ENCODE measurements around the gene CMA1.
"Not testable (repeated sequence)": the region's sequence is repeated elsewhere in the genome, so short reads cannot be mapped to it uniquely, and the experiment has no call there.

The CMA1 gene

GRCh38 chr14:24508155-24508840, at the start of gene CMA1:
Gene CMA1 (minus strand): TSS chr14:24508265. CDS start chr14:24508235, 30 bp downstream.
- no peak for DNase-seq (ENCODE audit: low read depth in 4 of 4, low spot score in 1 of 4)

GRCh38 chr14:24556756-24557155, 48.7 kb upstream of the CMA1 start:
- no peak for DNase-seq (ENCODE audit: low read depth in 4 of 4, low spot score in 1 of 4)

GRCh38 chr14:24549064-24549463, 41.0 kb upstream of the CMA1 start:
- DNase-seq (ENCODE audit: low read depth in 4 of 4, low spot score in 1 of 4) = not testable (repeated sequence)

GRCh38 chr14:24542346-24542936, 34.4 kb upstream of the CMA1 start:
- no peak for DNase-seq (ENCODE audit: low read depth in 4 of 4, low spot score in 1 of 4)

- DNase-seq (ENCODE audit: low read depth in 4 of 4, low spot score in 1 of 4) = no peak
These were observed 27.7 kb upstream of the CMA1 start for GRCh38 chr14:24535737-24536136.

GRCh38 chr14:24534286-24534685, 26.2 kb upstream of the CMA1 start:
- DNase-seq (ENCODE audit: low read depth in 4 of 4, low spot score in 1 of 4) = no peak

- not testable (repeated sequence) for DNase-seq (ENCODE audit: low read depth in 4 of 4, low spot score in 1 of 4)
These were observed 18.0 kb upstream of the CMA1 start for GRCh38 chr14:24525877-24526620.

- DNase-seq (ENCODE audit: low read depth in 4 of 4, low spot score in 1 of 4) = no peak
These were observed 10.8 kb upstream of the CMA1 start for GRCh38 chr14:24518851-24519250.

- no peak for DNase-seq (ENCODE audit: low read depth in 4 of 4, low spot score in 1 of 4)
These were observed 6.1 kb upstream of the CMA1 start for GRCh38 chr14:24514209-24514608.

GRCh38 chr14:24513009-24513408, 4.9 kb upstream of the CMA1 start:
- DNase-seq (ENCODE audit: low read depth in 4 of 4, low spot score in 1 of 4) = no peak

- DNase-seq (ENCODE audit: low read depth in 4 of 4, low spot score in 1 of 4) = no peak
These were observed 1.6 kb downstream of the CMA1 start for GRCh38 chr14:24506443-24506842.

GRCh38 chr14:24504425-24504950, 3.6 kb downstream of the CMA1 start:
- DNase-seq (ENCODE audit: low read depth in 4 of 4, low spot score in 1 of 4) = no peak

GRCh38 chr14:24491586-24492408, 16.3 kb downstream of the CMA1 start:
- not testable (repeated sequence) for DNase-seq (ENCODE audit: low read depth in 4 of 4, low spot score in 1 of 4)

- no peak for DNase-seq (ENCODE audit: low read depth in 4 of 4, low spot score in 1 of 4)
These were observed 24.3 kb downstream of the CMA1 start for GRCh38 chr14:24483604-24484252.

GRCh38 chr14:24482699-24483303, 25.3 kb downstream of the CMA1 start:
- DNase-seq (ENCODE audit: low read depth in 4 of 4, low spot score in 1 of 4) = not testable (repeated sequence)

GRCh38 chr14:24481622-24482324, 26.3 kb downstream of the CMA1 start:
- peak; percentile 7 to 31 (median 15) for DNase-seq (ENCODE audit: low read depth in 4 of 4, low spot score in 1 of 4)

- DNase-seq (ENCODE audit: low read depth in 4 of 4, low spot score in 1 of 4) = not testable (repeated sequence)
These were observed 28.1 kb downstream of the CMA1 start for GRCh38 chr14:24479999-24480398.

GRCh38 chr14:24475261-24475660, 32.8 kb downstream of the CMA1 start:
- DNase-seq (ENCODE audit: low read depth in 4 of 4, low spot score in 1 of 4) = no peak

- DNase-seq (ENCODE audit: low read depth in 4 of 4, low spot score in 1 of 4) = no peak
These were observed 34.9 kb downstream of the CMA1 start for GRCh38 chr14:24473211-24473610.

All from stimulated activated CD4-positive, alpha-beta T cell treated with anti-CD3 and anti-CD28 coated beads, Interleukin-1b, Interleukin-23, amount 100 ng/mL, for 24 hours (primary cell).